OCI-LY7 (cell line): ENCODE measurements around the gene LRRTM1. TPM values are rescaled to one million over a fixed set of nuclear protein-coding genes. Genes with fewer than 3 reads are reported as not detected.

Experiments used
- BruUV-seq: library from RNA; stranded (reverse); fragments of 400-500 nt; replicated peaks from 2 replicates; lab custom pipeline; 2021; lab: Mats Ljungman, UMichigan
- CTCF ChIA-PET: fragments of 300-600 bp; sonication (Branson Sonifier 250); formaldehyde crosslinking; loops from one replicate; lab custom pipeline; 2022; ENCODE audit warnings: antibody characterized with exemption; ENCODE audit not compliant: unreplicated experiment; lab: Charles Lee
- POLR2A ChIA-PET: fragments of 300-600 bp; sonication (Branson Sonifier 250); formaldehyde crosslinking; loops from one replicate; lab custom pipeline; 2022; ENCODE audit warnings: antibody characterized with exemption; lab: Charles Lee
- DNase-seq: peaks from one replicate; pipeline ENCODE4 v3.0.0-alpha.2; 2015; ENCODE audit warnings: low spot score
- H2AFZ ChIP-seq: fragments of 200-600 bp; sonication (generic), shearing (Covaris generic); 2 replicates; pipeline ENCODE4 v1.6.1; 2014; ENCODE audit warnings: mild to moderate bottlenecking, antibody characterized with exemption, low read length, moderate library complexity
- H3K27ac ChIP-seq: fragments of 200-600 bp; sonication (generic); 2 replicates; pipeline ENCODE4 v1.5.1; 2014; ENCODE audit warnings: mixed run types, low read depth, mild to moderate bottlenecking, moderate library complexity, low read length, inconsistent platforms; ENCODE audit not compliant: poor library complexity, severe bottlenecking
- H3K36me3 ChIP-seq: fragments of 200-600 bp; sonication (generic); 2 replicates; pipeline ENCODE4 v1.6.1; 2014; ENCODE audit warnings: mild to moderate bottlenecking, antibody characterized with exemption, low read length, moderate library complexity, mixed read lengths; ENCODE audit not compliant: insufficient read depth
- H3K4me1 ChIP-seq: fragments of 200-600 bp; sonication (generic); 2 replicates; pipeline ENCODE4 v1.5.1; 2014; ENCODE audit warnings: mild to moderate bottlenecking, low read length; ENCODE audit not compliant: insufficient read depth, poor library complexity, severe bottlenecking
- H3K4me2 ChIP-seq: fragments of 200-600 bp; sonication (generic); 2 replicates; pipeline ENCODE4 v1.6.1; 2014; ENCODE audit warnings: mild to moderate bottlenecking, low read length
- H3K4me3 ChIP-seq: fragments of 200-600 bp; sonication (generic); 2 replicates; pipeline ENCODE4 v1.5.1; 2014; ENCODE audit warnings: mild to moderate bottlenecking, low read depth, low read length; ENCODE audit not compliant: poor library complexity, severe bottlenecking
- H3K79me2 ChIP-seq: fragments of 200-600 bp; sonication (generic); 2 replicates; pipeline ENCODE4 v1.6.1; 2016; ENCODE audit warnings: low read depth, mild to moderate bottlenecking, low read length, moderate library complexity, mixed read lengths; ENCODE audit not compliant: insufficient read depth
- H3K9me2 ChIP-seq: fragments of 200-600 bp; sonication (generic); 2 replicates; pipeline ENCODE4 v1.6.1; 2016; ENCODE audit warnings: mild to moderate bottlenecking, low read length, mixed read lengths; ENCODE audit not compliant: insufficient read depth
- H3K9me3 ChIP-seq: fragments of 200-600 bp; sonication (generic); 2 replicates; pipeline ENCODE4 v1.6.1; 2014; ENCODE audit warnings: mild to moderate bottlenecking, mixed run types, low read length, mixed read lengths
- H4K20me1 ChIP-seq: fragments of 200-600 bp; sonication (generic); 2 replicates; pipeline ENCODE4 v1.6.1; 2014; ENCODE audit warnings: mild to moderate bottlenecking, antibody characterized with exemption, low read length, moderate library complexity, mixed read lengths; ENCODE audit not compliant: insufficient read depth
- CTCF ChIP-seq: fragments of 200-600 bp; sonication (generic); conservative IDR thresholded peaks from 2 replicates; pipeline ENCODE4 v1.5.1; 2014; ENCODE audit warnings: mild to moderate bottlenecking, antibody characterized with exemption, low read length, moderate library complexity, mixed read lengths
- EZH2phosphoT487 ChIP-seq: fragments of 200-600 bp; sonication (generic); IDR thresholded peaks from 2 replicates; pipeline ENCODE4 v1.6.1; 2018; ENCODE audit warnings: low read depth, borderline replicate concordance, mild to moderate bottlenecking, mixed run types, antibody characterized with exemption, low read length, moderate library complexity, mixed read lengths
- intact Hi-C: fragments of 100-400 bp; cut with micrococcal nuclease; formaldehyde crosslinking; loops from one replicate; pipeline ENCODE4 v1.10.0; 2022; ENCODE audit not compliant: unreplicated experiment
- total RNA-seq, 2 experiments: library from RNA; depleted of rRNA in 1 of 2; stranded (reverse); fragments of >200 nt in 1 of 2; shearing (Covaris generic) in 1 of 2; gene quantifications; 2 replicates each; pipeline ENCODE4 v1.2.3, GENCODE V29; 2014 to 2022

Gene LRRTM1
- total RNA-seq, 2 experiments from 2014 or later = not detected

GRCh38 chr2:80302314-80303005 lies 2.1 kb downstream of the LRRTM1 start:
- no peaks in the 10 kb centered on the region for H4K20me1 ChIP-seq
- BruUV-seq = no TSS peak
- no peak overlapping the region for H3K4me2 ChIP-seq
- no peak for DNase-seq
- ChIA-PET CTCF (no interaction called here), POLR2A (no interaction called here)
- H3K36me3 ChIP-seq = no peaks in the 10 kb centered on the region
- H3K9me3 ChIP-seq = no peaks in the 10 kb centered on the region
- intact Hi-C loops = no loop called here
- H2AFZ ChIP-seq = no peak overlapping the region
- no peaks in the 10 kb centered on the region for H3K9me2 ChIP-seq
- H3K79me2 ChIP-seq = no peaks in the 10 kb centered on the region
- H3K27ac ChIP-seq = no peak overlapping the region
- no peak overlapping the region for H3K4me3 ChIP-seq
- TF ChIP-seq EZH2phosphoT487 (no peak), CTCF (no peak)
- no peaks in the 10 kb centered on the region for H3K4me1 ChIP-seq

- H3K9me2 ChIP-seq = no peaks in the 10 kb centered on the region
- no peak for TF ChIP-seq EZH2phosphoT487
- no peak for TF ChIP-seq CTCF
- no peak overlapping the region for H3K27ac ChIP-seq
- no peaks in the 10 kb centered on the region for H3K9me3 ChIP-seq
- no peaks in the 10 kb centered on the region for H3K36me3 ChIP-seq
- no peaks in the 10 kb centered on the region for H3K79me2 ChIP-seq
- no peak overlapping the region for H3K4me2 ChIP-seq
- no peak overlapping the region for H3K4me3 ChIP-seq
- no peaks in the 10 kb centered on the region for H3K4me1 ChIP-seq
- POLR2A ChIA-PET = no interaction called here
- intact Hi-C loops = no loop called here
- DNase-seq = no peak
- no peaks in the 10 kb centered on the region for H4K20me1 ChIP-seq
- no peak overlapping the region for H2AFZ ChIP-seq
- no TSS peak for BruUV-seq
- CTCF ChIA-PET = no interaction called here
These were observed 2.6 kb downstream of the LRRTM1 start for GRCh38 chr2:80302001-80302313.

GRCh38 chr2:80300954-80301353 lies 3.6 kb downstream of the LRRTM1 start:
- Histone ChIP-seq H2AFZ (no peak overlapping the region), H3K9me3 (no peaks in the 10 kb centered on the region), H3K4me3 (no peak overlapping the region), H3K4me2 (no peak overlapping the region), H3K9me2 (no peaks in the 10 kb centered on the region), H3K36me3 (no peaks in the 10 kb centered on the region), H3K4me1 (no peaks in the 10 kb centered on the region), H3K27ac (no peak overlapping the region), H3K79me2 (no peaks in the 10 kb centered on the region), H4K20me1 (no peaks in the 10 kb centered on the region)
- CTCF ChIA-PET = no interaction called here
- DNase-seq = no peak
- BruUV-seq = no TSS peak
- POLR2A ChIA-PET = interaction anchor here (0.7 kb wide), 1 partner anchor 1282 kb away, joined by 3 read pairs; no protein-coding TSS in a partner anchor
- intact Hi-C loops = no loop called here
- no peak for TF ChIP-seq CTCF
- TF ChIP-seq EZH2phosphoT487 = no peak
